Measurements from ENCODE around the gene TSPAN10. TPM values are rescaled to one million over a fixed set of nuclear protein-coding genes. Genes with fewer than 3 reads are reported as not detected.

The TSPAN10 gene
- total RNA-seq, 3 donors from 2014 or later = 0.27 to 0.47 (median 0.41) TPM

DNA sequence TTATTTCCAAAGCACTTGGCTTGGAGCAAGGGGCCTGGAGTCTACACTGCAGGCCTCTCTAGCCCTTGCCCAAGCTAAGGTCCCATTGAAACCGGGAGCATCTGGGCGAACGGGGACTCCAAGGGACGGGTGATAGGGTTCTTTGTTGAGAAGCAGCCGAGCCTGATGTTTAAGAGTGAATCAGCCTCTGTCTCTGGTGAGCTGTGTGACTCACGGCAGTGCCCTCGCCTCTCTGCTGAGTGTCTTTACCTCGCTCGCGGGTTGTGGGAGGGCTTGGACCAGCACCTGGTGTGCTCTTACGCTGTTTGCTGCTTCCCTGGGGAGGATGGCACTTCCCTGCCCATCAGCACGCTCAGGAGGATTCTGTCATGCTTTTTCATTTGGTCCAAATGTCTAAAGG, 48.1 kb downstream of the TSPAN10 start:
- no peaks in the 10 kb centered on the region for H3K9me3 ChIP-seq
- H3K36me3 ChIP-seq (ENCODE audit: low read depth) = peaks cover 13% of the 10 kb centered on the region
- ATAC-seq (no peak), DNase-seq (no peak)
- H3K4me1 ChIP-seq (ENCODE audit: low read depth) = peaks cover 18% of the 10 kb centered on the region
- no peak overlapping the region for H3K4me3 ChIP-seq
- TF ChIP-seq, protein P1, sequence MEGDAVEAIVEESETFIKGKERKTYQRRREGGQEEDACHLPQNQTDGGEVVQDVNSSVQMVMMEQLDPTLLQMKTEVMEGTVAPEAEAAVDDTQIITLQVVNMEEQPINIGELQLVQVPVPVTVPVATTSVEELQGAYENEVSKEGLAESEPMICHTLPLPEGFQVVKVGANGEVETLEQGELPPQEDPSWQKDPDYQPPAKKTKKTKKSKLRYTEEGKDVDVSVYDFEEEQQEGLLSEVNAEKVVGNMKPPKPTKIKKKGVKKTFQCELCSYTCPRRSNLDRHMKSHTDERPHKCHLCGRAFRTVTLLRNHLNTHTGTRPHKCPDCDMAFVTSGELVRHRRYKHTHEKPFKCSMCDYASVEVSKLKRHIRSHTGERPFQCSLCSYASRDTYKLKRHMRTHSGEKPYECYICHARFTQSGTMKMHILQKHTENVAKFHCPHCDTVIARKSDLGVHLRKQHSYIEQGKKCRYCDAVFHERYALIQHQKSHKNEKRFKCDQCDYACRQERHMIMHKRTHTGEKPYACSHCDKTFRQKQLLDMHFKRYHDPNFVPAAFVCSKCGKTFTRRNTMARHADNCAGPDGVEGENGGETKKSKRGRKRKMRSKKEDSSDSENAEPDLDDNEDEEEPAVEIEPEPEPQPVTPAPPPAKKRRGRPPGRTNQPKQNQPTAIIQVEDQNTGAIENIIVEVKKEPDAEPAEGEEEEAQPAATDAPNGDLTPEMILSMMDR (IDR thresholded peaks at IDR 0.05) = no peak
- intact Hi-C loops (cut with DNase I, micrococcal nuclease) = no loop called here

DNA sequence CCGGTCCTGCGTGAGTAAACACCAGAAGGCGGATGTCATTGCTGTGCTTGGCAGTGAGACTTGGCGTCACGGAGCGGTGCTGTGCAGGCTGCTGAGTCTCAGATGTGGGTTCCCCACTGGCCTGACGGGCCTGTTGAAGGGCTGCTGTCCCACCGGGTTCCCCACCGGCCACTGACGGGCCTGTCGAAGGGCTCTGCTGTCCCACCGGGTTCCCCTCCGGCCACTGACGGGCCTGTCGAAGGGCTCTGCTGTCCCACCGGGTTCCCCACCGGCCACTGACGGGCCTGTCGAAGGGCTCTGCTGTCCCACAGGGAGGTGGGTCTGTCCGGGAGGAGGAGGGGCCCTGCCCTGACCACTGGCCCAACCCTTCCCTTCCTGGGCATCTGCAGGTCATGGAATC, 49.6 kb downstream of the TSPAN10 start:
- H3K4me1 ChIP-seq (ENCODE audit: low read depth) = peaks cover 18% of the 10 kb centered on the region
- H3K4me3 ChIP-seq = no peak overlapping the region
- TF ChIP-seq, protein P1 (IDR thresholded peaks at IDR 0.05) = no peak
- H3K9me3 ChIP-seq = no peaks in the 10 kb centered on the region
- peaks cover 19% of the 10 kb centered on the region for H3K36me3 ChIP-seq (ENCODE audit: low read depth)
- intact Hi-C loops (cut with DNase I, micrococcal nuclease) = no loop called here
- ATAC-seq (no peak), DNase-seq (no peak)

DNA sequence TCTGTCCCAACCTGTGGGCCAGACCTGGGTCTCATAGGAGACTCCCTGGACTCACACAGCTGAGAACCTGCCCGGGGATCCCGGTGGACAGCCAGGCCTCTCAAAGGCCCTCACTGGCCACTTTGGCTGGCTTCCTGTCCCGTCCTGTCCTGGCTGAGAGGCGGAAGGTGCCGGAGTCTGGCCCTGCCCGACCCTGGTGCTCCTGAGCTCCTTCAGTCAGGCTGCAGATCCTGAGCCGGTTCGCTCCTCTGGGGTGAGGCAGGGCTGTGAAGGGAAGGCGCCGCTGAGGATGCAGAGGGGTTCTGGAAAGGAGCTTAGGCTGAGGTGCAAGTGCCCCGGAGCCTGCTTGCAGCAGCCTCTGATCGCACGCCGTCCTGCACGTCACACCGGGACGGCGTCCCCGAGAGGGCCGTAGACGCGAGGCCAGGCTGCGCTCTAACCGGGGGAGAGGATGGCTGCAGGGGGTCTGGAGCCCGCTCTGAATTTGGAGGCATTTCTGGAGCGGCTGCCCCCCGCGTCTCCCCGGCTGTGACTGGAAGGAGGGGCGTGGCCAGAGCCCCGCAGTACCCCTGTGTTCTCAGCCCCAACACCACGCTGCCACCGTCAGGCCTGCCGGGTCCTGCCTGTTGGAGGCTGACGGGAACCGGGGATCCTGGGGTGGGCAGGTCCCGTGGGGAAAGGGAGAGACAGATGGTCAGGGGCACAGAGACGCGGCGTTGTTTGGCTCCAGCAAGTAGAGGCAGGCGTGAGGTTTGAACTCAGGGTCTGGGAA, 51.0 kb downstream of the TSPAN10 start:
- H3K4me1 ChIP-seq (ENCODE audit: low read depth) = peaks cover 12% of the 10 kb centered on the region
- no peak overlapping the region for H3K4me3 ChIP-seq
- H3K36me3 ChIP-seq (ENCODE audit: low read depth) = peaks cover 29% of the 10 kb centered on the region
- ATAC-seq (no peak), DNase-seq (no peak)
- H3K9me3 ChIP-seq = no peaks in the 10 kb centered on the region
- TF ChIP-seq, protein P1 (IDR thresholded peaks at IDR 0.05) = no peak
- intact Hi-C loops (cut with DNase I, micrococcal nuclease) = no loop called here

DNA sequence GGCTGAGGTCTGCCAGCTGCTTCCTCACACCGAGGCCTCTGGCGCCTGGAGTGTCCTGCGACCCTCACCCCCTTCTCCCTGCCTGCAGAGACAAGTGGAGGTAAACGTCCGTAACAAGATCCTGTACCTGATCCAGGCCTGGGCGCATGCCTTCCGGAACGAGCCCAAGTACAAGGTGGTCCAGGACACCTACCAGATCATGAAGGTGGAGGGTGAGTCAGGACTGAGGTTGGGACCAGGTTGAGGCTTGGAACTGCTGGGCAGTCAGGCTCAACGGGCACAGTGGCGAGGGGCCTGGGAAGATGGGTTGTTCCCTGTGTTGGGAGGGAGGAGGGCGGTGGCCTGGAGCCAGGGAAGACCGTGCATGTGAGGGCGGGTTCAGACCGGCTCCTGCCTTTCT, 51.6 kb downstream of the TSPAN10 start:
- Histone ChIP-seq H3K36me3 (ENCODE audit: low read depth) (peaks cover 29% of the 10 kb centered on the region), H3K4me3 (no peak overlapping the region), H3K4me1 (ENCODE audit: low read depth) (peaks cover 12% of the 10 kb centered on the region), H3K9me3 (no peaks in the 10 kb centered on the region)
- ATAC-seq = no peak
- intact Hi-C loops (cut with DNase I, micrococcal nuclease) = no loop called here
- no peak for DNase-seq
- TF ChIP-seq, protein P1 (IDR thresholded peaks at IDR 0.05) = no peak

DNA sequence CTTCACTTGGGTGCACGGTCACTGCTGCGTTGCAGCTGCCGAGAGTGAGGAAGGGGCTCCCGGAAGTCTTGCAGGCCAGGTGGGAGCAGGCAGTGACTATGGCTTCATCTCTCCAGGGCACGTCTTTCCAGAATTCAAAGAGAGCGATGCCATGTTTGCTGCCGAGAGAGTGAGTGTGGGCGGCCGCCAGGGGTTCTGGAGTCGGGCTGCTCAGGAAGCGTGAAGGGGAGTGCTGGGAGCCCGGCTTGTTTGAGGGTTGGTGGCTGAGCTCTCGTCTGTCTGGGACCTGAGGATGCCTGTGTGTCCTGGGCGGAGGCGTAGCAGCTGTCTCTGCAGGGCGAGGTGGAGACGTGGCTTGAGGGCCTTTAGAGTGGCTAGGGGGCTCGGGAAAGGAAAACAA, 53.1 kb downstream of the TSPAN10 start:
- H3K4me1 ChIP-seq (ENCODE audit: low read depth) = peaks cover 5% of the 10 kb centered on the region
- intact Hi-C loops (cut with DNase I, micrococcal nuclease) = no loop called here
- H3K36me3 ChIP-seq (ENCODE audit: low read depth) = peaks cover 37% of the 10 kb centered on the region
- TF ChIP-seq, protein P1 (IDR thresholded peaks at IDR 0.05) = no peak
- no peak for DNase-seq
- ATAC-seq = no peak
- no peak overlapping the region for H3K4me3 ChIP-seq
- H3K9me3 ChIP-seq = no peaks in the 10 kb centered on the region
